GM12891 (cell line): Measurements from ENCODE around the gene ANKRD34A.
"Not testable (repeated sequence)": the region's sequence is repeated elsewhere in the genome, so short reads cannot be mapped to it uniquely, and the experiment has no call there.

Experiments
- POLR2A ChIP-seq: IDR thresholded peaks from 2 replicates; pipeline ENCODE4 v1.6.1; 2011; ENCODE audit warnings: low read depth, low read length, control low read depth
- POLR2AphosphoS5 ChIP-seq: IDR thresholded peaks from 2 replicates; pipeline ENCODE4 v1.6.1; 2011; ENCODE audit warnings: low read depth, low read length, control low read depth
- TAF1 ChIP-seq: IDR thresholded peaks from 2 replicates; pipeline ENCODE4 v1.6.1; 2011; ENCODE audit warnings: low read depth, low read length, control low read depth

DNA sequence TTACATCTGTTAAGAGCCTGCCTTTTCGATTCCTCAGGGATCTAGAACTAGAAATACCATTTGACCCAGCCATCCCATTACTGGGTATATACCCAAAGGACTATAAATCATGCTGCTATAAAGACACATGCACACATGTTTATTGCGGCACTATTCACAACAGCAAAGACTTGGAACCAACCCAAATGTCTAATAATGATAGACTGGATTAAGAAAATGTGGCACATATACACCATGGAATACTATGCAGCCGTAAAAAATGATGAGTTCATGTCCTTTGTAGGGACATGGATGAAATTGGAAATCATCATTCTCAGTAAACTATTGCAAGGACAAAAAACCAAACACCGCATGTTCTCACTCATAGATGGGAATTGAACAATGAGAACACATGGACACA, 44.1 kb downstream of the ANKRD34A start:
- not testable (repeated sequence) for TF ChIP-seq POLR2A, TAF1, POLR2AphosphoS5
